GM12878 (cell line): ENCODE data around the gene TBCE.

ENCODE experiments used
- NFIC ChIP-seq: IDR thresholded peaks from 2 replicates; pipeline ENCODE4 v1.6.1; 2012; ENCODE audit warnings: low read depth, mild to moderate bottlenecking, inconsistent platforms, low read length, moderate library complexity
- POLR2A ChIP-seq: IDR thresholded peaks from 2 replicates; pipeline ENCODE4 v1.6.1; 2011; ENCODE audit warnings: low read depth, mild to moderate bottlenecking, low read length
- TF ChIP-seq, protein P1 (sequence below), 3 experiments: IDR thresholded peaks in 2 of 3; conservative IDR thresholded peaks in 1 of 3; 2 replicates each; pipeline ENCODE4 v1.5.1; 2011; ENCODE audit warnings: low read depth in 3 of 3, low read length in 3 of 3, mild to moderate bottlenecking in 3 of 3, control low read depth in 2 of 3, moderate library complexity in 2 of 3, inconsistent platforms in 1 of 3, mixed read lengths in 1 of 3; ENCODE audit not compliant: control insufficient read depth in 2 of 3, insufficient read depth in 1 of 3; ENCODE audit errors: extremely low read depth in 1 of 3
- TF ChIP-seq, protein P2 (sequence below): IDR thresholded peaks from 2 replicates; pipeline ENCODE4 v1.6.1; 2012; ENCODE audit warnings: low read depth, low read length, improper control_type of control experiment

GRCh38 chr1:235483090-235483489, 115.9 kb downstream of the TBCE start:
- TF ChIP-seq, protein P1, sequence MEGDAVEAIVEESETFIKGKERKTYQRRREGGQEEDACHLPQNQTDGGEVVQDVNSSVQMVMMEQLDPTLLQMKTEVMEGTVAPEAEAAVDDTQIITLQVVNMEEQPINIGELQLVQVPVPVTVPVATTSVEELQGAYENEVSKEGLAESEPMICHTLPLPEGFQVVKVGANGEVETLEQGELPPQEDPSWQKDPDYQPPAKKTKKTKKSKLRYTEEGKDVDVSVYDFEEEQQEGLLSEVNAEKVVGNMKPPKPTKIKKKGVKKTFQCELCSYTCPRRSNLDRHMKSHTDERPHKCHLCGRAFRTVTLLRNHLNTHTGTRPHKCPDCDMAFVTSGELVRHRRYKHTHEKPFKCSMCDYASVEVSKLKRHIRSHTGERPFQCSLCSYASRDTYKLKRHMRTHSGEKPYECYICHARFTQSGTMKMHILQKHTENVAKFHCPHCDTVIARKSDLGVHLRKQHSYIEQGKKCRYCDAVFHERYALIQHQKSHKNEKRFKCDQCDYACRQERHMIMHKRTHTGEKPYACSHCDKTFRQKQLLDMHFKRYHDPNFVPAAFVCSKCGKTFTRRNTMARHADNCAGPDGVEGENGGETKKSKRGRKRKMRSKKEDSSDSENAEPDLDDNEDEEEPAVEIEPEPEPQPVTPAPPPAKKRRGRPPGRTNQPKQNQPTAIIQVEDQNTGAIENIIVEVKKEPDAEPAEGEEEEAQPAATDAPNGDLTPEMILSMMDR (IDR thresholded peaks at IDR 0.05 in 2 of 3, conservative IDR thresholded peaks at IDR 0.05 in 1 of 3; ENCODE audit: control insufficient read depth in 2 of 3, extremely low read depth in 1 of 3, insufficient read depth in 1 of 3, low read depth in 3 of 3, low read length in 3 of 3): no peak
- TF ChIP-seq NFIC (no peak), POLR2A (no peak)
- TF ChIP-seq, protein P2, sequence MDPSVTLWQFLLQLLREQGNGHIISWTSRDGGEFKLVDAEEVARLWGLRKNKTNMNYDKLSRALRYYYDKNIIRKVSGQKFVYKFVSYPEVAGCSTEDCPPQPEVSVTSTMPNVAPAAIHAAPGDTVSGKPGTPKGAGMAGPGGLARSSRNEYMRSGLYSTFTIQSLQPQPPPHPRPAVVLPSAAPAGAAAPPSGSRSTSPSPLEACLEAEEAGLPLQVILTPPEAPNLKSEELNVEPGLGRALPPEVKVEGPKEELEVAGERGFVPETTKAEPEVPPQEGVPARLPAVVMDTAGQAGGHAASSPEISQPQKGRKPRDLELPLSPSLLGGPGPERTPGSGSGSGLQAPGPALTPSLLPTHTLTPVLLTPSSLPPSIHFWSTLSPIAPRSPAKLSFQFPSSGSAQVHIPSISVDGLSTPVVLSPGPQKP: no peak
